ENCODE results near the gene PNRC1.
A peak's percentile ranks its signal among the peaks of the same experiment; 100 is the strongest.
"Not testable (repeated sequence)": the region's sequence is repeated elsewhere in the genome, so short reads cannot be mapped to it uniquely, and the experiment has no call there.

The PNRC1 gene

GRCh38 chr6:89080281-89081128 is at the start of gene PNRC1:
Gene PNRC1, plus strand, starts transcription at chr6:89080751. Its CDS starts 144 bp downstream, at chr6:89080895.
- peak; percentile 100 for DNase-seq (ENCODE audit: low read depth)

GRCh38 chr6:89032599-89032998 is 48.0 kb upstream of the PNRC1 start:
- DNase-seq (ENCODE audit: low read depth), result no peak

DNA sequence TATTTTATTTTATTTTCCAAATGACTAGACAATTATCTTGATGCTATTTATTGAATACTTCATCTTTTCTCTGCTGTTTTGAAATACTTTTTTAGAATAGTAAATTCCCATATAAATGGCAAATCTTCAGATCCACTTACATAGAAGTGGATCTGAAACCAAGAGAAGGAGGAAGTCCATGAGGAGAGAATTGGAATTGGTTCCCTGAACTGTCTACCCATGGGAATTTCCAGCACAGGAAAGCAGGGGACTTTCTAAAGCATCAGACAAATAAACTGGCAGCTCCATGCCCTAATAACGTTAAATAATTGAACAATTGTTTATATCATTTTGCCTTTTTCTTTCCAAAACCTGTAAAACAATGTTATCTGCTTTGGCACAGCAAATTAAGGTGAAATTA is 47.1 kb upstream of the PNRC1 start:
- no peak for DNase-seq (ENCODE audit: low read depth)

GRCh38 chr6:89034116-89034515 is 46.4 kb upstream of the PNRC1 start:
- DNase-seq (ENCODE audit: low read depth), result not testable (repeated sequence)

GRCh38 chr6:89034586-89035251 is 45.8 kb upstream of the PNRC1 start:
- no peak for DNase-seq (ENCODE audit: low read depth)

DNA sequence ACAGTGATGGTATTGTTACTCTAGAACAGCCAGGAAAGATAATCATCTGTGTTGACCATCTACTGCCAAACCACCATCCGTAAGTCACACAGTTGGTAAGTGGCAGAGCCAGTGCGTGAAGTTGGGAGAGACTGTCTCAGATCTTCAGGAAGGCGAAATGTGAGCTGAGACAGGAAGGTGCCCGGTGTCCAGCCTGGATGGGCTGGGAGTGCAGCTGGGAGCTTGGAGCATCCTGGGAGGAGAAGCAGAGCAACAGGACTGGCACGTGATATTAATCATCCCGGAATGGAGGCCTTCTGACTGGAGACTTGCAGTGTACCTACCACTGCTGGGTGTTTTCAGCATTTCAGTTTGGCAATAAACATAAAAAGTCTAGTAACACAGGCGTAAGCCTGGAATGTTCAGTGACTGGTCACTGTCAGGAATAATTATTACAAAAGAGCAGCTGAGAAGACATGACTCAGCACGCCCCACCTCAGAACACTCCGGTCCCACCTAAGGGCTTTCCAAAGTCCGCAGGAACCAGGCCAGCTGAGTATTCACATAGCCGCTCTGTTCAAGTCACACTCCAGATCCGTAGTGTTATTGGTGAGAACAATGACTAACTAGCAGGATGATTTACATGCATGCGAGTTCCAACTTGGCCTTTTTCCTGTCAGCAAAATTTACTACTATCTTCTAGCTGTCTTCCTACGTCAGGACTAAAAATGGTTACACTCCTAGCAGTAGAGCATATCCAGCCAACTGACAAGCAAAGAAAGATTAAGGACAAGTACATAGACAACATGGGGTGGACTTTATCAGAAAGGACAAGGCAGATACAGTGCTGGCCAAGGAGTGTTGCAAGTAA is 45.1 kb upstream of the PNRC1 start:
- DNase-seq (ENCODE audit: low read depth), result no peak

DNA sequence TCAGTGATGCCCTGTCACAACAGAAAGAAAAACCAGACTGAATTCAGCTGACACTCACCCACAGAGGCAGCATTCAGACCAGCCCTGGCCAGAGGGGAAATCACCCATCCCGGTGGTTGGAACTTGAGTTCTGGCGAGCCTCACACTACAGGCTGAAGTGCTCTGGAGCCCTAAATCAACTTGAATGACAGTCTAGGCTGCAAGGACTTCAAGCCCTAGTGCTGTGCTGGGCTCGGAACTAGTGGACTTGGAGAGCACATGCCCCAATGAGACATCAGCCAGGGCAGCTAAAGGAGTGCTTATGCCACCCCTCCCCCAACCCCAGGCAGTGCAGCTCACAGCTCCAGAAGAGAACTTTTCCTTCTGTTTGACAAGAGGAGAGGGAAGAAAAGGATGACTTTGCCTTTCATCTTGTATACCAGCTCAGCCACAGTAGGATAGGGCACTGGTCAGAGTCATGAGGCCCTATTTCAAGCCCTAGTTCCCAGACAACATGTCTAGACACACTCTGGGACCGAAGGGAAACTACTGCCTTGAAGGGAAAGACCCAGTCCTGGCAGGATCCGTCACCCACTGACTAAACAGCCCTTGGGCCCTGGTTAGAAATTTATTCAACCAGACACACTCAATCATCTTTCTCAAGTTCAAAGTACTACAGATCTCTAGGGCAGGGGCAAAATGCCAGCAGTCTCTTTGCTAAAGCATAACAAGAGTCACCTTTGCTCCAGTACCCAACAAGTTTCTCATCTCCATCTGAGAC is 43.2 kb upstream of the PNRC1 start:
- no peak for DNase-seq (ENCODE audit: low read depth)

GRCh38 chr6:89037901-89038293 is 42.7 kb upstream of the PNRC1 start:
- not testable (repeated sequence) for DNase-seq (ENCODE audit: low read depth)

DNA sequence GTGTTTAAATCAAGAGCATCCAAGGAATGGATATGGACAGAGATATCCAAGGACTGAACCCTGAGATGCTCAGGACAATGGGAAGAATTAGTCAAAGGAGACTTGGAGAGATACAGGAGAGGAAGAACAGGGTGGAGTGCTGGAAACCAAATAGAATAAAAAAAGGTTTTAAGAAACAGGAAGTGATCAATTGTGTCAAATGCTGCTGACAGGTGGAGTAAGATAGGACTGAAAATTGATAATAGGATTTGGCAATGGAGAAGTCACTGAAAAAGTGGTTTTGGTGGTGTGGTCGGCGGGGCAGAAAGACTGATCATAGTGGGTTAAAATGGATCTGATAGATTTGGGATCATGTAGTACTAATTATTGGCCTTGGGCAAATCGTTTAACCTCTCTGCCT is 37.9 kb upstream of the PNRC1 start:
- no peak for DNase-seq (ENCODE audit: low read depth)

- no peak for DNase-seq (ENCODE audit: low read depth)
These were observed 36.1 kb upstream of the PNRC1 start for GRCh38 chr6:89044328-89045010.

DNA sequence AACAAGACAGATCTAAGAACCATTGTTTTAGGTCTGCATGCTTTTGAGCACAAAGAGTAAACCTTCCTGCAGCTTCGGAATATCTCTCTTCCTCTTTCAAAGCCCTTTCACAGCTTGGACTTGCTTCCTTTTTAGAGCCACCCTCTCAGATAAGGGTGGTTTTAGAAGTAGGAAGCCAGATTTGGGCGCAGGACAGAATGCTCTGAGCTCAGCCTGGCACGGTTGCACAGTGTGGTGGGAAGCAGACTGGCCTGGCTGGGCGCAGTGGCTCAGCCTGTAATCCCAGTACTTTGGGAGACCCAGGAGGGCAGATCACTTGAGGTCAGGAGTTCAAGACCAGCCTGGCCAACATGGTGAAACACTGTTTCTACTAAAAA is 35.6 kb upstream of the PNRC1 start:
- no peak for DNase-seq (ENCODE audit: low read depth)

DNA sequence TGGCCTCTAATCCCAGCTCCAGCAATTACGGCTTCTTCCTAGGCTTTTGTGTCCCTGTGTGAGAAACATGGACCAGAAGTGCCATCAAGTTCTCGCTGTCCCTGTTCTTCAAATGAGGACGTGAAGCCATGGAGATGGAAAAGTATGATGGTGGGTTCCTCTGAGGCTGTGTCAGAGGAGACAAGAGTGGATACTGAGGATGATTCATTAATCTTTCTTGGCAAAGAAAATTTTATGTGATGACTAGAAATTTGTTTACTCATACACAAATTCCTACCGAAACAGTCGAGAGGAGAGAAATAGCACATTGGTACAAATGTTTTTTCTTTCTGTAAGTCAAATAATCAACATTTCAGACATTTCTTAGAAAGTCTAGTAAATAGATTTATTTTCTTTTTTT is 35.0 kb upstream of the PNRC1 start:
- no peak for DNase-seq (ENCODE audit: low read depth)

- no peak for DNase-seq (ENCODE audit: low read depth)
These were observed 33.1 kb upstream of the PNRC1 start for GRCh38 chr6:89047473-89047872.

DNA sequence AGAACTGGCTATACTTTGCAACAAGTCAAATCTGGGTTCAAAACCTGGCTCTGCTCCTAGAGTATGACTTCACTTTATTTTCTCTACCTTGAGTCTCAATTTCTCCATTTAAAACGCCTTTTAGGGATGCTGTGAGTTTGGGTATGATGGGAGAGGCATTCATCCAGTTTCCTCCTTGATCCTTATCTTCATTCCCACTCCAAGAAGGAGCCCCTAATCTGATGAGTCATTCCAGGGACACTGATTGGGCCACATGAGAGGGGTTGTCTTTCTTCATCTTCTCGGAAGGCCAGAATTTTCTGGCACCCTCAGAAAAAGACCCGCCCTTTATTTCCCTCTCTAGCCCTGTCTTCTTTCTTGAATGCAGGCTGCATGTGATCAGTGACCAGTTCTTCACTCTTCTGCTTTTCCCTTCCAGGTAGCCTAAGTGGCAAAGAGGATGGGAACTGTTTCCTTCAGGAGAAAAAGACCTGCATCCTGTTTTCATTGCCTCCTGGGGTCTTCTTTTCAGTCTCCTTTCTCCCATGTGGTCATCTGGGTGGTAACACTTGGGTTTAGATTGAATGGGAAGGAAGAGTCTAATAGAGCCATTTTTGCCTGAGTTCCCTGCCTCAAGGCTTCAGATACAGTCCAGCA is 32.1 kb upstream of the PNRC1 start:
- DNase-seq (ENCODE audit: low read depth), result no peak

GRCh38 chr6:89048985-89049384 is 31.6 kb upstream of the PNRC1 start:
- DNase-seq (ENCODE audit: low read depth), result no peak

DNA sequence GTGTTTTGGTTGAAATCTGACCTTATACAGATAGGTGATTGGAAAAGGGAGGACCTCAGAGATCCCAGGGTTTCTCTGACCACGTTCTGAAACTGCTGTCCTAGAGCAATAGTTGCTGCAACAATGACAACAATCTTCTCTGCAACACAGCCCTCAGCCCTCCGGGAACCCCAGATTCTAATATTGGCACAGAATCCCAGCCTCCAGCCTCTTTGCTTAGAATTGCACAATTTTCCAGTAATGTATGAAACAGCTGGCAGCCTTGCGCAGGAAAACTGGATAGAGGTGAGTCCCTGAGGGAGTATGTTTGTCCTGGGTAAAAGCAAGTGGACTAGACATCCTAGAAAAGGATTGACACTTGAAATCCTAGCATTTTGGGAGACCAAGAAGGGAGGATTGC is 30.4 kb upstream of the PNRC1 start:
- DNase-seq (ENCODE audit: low read depth), result no peak

DNA sequence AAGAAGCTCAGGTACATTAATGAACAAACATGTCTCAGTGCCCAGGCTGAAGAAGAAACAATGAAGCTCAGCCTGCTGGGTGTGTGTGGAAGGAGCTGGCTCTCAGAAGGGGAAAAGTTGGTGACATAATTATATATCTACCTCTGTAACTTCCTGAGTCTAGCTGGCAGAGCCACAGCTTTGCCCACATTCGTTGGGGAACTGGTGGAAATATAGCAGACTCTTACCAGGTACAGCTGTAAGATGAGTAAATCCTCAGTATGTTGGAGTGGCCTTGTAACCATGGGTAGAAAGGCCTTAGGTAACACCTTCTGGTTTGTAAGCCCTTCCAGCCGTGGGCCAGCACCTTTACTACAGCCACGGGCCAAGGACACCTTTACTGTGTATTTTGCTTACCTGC is 29.9 kb upstream of the PNRC1 start:
- DNase-seq (ENCODE audit: low read depth), result no peak

DNA sequence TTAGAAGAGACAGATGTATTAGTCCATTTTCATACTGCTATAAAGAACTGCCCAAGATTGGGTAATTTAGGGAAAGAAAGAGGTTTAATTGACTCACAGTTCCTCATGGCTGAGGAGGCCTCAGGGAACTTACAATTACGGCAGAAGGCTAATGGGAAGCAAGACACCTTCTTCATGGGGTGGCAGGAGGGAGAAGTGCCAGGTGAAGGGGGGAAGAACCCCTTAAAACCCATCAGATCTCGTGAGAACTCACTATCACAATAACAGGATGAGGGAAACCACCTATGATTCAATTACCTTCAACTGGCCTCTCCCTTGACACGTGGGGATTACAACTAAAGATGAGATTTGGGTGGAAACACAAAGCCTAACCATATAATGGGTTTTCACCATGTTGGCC is 28.9 kb upstream of the PNRC1 start:
- no peak for DNase-seq (ENCODE audit: low read depth)

DNA sequence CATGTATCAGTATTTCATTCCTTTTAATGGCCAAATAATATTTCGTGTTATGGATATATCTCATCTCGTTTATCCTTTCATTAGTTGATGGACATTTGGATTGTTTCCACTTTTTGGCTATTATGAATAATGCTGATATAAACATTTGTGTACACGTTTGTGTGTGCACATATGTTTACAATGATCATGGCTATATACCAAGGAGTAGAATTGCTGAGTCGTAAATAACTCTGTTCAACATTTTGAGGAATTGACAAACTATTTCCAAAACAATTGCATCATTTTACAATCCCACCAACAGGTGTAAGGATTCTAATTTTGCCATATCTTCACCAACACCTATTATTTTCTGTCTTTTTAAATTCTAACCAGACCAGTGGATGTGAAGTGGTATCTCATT is 26.3 kb upstream of the PNRC1 start:
- no peak for DNase-seq (ENCODE audit: low read depth)

- no peak for DNase-seq (ENCODE audit: low read depth)
These were observed 22.8 kb upstream of the PNRC1 start for GRCh38 chr6:89057759-89058158.

DNA sequence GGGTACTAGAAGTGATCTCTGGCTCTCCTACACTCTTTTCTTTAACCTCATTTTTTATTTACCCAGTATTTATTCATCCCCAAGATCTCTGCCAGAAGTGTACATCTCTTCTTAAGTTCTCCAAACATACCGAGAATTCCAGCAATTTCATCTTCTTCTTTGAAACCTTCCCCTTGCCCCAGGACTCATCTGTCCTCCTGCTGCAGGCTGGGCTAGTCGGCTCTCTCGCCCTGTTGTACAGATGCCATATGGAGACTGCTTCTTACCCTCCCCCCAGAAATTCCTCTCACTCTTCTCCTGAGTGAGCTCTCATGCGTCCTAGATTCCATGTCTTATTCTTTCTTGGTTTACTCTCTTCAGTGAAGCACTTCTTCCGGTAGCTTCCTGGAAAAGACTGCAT is 21.9 kb upstream of the PNRC1 start:
- no peak for DNase-seq (ENCODE audit: low read depth)

Measured in stimulated activated CD8-positive, alpha-beta memory T cell treated with anti-CD3 and anti-CD28 coated beads, Interleukin-7, amount 100 ng/mL, for 24 hours (primary cell).